SU-DHL-6 (cell line): Measurements from ENCODE around the gene TBC1D4.

Experiments
- CTCF ChIP-seq: fragments of 200-600 bp; sonication (generic); IDR thresholded peaks from one replicate; pipeline ENCODE4 v1.5.1; 2017; ENCODE audit warnings: antibody characterized with exemption, mild to moderate bottlenecking, low read length, moderate library complexity; ENCODE audit not compliant: insufficient read depth, poor library complexity, severe bottlenecking
- EZH2phosphoT487 ChIP-seq: fragments of 200-600 bp; sonication (generic), shearing (Covaris generic); conservative IDR thresholded peaks from 2 replicates; pipeline ENCODE4 v1.6.1; 2018; ENCODE audit warnings: mild to moderate bottlenecking, antibody characterized with exemption, low read length, moderate library complexity, mixed read lengths

GRCh38 chr13:75485286-75486062 lies 3.5 kb upstream of the TBC1D4 start:
- TF ChIP-seq CTCF (no peak), EZH2phosphoT487 (no peak)
